HG03469 (cell line): ENCODE measurements around the gene ZNF428.
"Not testable (repeated sequence)": the region's sequence is repeated elsewhere in the genome, so short reads cannot be mapped to it uniquely, and the experiment has no call there.

ENCODE experiments used
- ATAC-seq: cut with Tn5 transposase; IDR thresholded peaks from one replicate; pipeline ENCODE4 v1.9.1; 2021; ENCODE audit warnings: mild to moderate bottlenecking, moderate library complexity, moderate number of reproducible peaks; ENCODE audit not compliant: unreplicated experiment

ZNF428 gene

DNA sequence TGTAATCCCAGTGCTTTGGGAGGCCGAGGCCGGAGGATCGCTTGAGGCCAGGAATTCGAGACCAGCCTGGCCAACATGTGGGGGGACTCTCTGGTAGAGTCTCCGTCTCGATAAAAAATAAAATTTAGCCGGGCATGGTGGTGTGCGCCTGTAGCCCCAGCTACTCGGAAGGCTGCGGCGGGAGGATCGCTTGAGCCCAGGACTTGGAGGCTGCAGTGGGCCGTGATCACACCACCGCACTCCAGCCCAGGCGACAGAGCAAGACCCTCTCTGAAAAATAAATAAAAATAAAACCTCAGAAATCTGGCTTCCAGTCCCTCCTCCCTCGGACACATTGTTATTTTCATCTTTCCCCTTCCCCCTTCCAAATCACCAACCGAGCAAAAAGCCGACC is 23.8 kb downstream of the ZNF428 start:
- no peak for ATAC-seq

DNA sequence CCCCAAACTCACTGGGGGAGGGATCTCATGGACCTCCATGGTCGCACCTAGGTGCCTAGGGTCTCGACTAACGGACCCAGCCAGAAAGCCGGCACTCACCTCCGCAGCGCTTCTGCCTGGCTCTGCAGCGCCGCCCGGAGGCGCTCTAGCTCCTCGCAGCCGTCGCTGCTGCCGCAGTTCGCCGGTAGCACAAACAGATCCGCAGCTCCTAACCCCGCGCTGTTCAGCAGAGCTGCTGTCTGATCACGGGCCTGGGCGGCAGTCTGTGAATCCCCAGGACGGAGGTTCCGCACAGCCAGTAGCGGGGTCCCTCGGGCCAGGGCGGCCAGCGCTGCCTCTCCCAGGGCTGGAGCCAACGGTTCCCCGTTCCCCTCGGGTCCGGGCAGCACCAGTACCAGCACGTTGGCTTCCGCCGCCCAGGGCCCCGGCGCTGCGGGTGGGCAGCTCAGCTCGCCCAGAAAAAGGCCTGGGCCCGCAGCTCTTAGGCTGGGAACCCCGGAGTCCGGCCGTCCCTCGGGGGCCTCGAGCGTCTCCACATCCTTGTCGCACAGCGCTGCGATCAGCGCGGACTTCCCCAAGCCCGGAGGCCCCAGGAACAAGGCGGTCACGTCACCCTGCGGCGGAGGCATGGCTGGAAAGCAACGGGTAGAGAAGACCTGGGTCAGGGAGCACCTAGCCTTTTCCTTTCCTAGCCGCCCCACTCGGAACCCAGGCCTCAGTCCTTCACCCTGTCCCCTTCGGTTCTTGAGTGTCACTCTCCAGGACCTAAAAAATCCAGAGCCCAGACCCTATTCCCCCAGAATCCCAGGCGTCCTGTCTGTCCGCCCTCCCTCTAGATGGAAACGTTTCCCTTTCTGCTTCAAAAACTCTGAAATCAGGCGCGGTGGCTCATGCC is 24.5 kb downstream of the ZNF428 start:
- no peak for ATAC-seq

GRCh38 chr19:43594081-43594697 is 25.2 kb downstream of the ZNF428 start:
- no peak for ATAC-seq

DNA sequence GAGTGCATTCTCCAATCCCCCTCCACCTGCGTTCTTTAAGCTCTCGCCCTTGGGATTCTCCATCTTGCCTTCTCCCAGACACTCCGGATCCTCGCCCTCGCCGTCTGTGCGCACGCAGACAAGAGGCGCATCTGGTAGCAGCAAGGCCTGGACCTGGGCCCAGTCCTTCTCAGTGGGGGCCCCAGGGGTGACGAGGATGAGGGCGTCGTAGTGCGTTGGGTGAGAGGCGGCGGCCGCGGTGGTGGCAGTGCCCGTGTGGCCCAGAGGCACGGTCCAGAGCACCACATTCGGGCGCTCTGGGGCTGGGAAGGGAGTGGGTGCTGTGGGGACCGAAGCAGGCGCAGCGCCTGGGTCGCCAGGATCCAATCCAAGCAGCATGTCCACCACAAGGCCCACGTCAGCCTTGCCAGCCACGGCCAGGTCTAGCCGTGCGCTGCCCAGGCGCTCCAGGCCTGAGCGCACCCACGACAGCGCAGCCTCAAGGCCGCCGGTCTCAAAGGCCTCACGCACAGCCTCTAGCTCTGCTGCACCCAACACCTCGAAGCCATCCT is 26.6 kb downstream of the ZNF428 start:
- no peak for ATAC-seq

GRCh38 chr19:43591904-43592772 is 27.3 kb downstream of the ZNF428 start:
- ATAC-seq: no peak

DNA sequence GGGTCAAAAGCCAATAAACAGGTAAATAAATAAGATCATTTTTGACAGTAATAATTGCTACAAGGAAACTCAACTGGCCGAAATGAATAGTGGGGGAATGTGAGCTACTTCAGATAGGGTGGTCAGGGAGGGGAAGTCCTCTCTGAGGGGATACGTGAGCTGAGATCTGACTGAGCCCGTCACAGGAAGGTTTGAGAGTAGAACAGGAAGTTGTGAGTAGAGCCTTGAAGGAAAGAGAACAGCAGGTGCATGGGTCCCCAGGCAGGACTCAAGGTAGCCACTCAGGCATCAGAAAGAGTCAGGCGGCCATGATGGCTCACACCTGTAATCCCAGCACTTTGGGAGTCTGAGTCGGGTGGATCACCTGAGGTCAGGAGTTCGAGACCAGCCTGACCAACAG is 29.8 kb downstream of the ZNF428 start:
- ATAC-seq: no peak

DNA sequence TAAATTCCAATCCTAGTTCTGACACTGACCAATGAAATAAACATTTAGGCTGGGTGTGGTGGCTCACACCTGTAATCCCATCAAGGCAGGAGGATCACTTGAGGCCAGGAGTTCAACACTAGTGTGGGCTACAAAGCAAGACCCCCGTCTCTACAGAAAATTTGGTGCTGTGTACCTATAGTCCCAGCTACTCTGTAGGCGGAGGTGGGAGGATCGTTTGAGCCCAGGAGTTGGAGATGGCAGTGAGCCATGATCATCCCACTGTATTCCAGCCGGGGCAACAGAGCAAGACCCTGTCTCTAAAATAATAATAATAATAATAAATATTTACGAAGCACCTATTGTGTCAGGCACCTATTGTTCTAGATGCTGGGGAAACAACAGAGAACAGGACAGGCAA is 30.2 kb downstream of the ZNF428 start:
- ATAC-seq: no peak

GRCh38 chr19:43587029-43587428 is 32.4 kb downstream of the ZNF428 start:
- not testable (repeated sequence) for ATAC-seq

DNA sequence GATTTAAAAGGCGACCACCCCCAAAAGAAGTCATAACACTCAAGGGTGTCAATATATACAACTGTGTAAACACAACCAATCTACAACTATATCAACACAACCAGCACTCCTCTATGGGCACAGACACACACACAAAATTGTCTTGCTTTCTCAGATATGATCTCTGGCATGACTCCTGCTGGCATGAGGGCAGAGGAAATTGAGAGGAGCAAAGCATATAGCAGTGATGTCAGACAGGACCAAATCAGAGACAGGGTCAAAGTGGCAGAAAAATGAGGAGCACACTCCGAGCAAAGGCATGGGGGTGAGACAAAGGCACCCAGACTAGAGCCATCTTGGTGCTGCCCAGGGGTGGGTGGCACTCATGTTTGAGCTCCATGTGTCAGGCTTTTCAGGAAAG is 33.1 kb downstream of the ZNF428 start:
- no peak for ATAC-seq

GRCh38 chr19:43584484-43584883 is 34.9 kb downstream of the ZNF428 start:
- no peak for ATAC-seq

GRCh38 chr19:43582495-43582894 is 36.9 kb downstream of the ZNF428 start:
- no peak for ATAC-seq

GRCh38 chr19:43581467-43581866 is 38.0 kb downstream of the ZNF428 start:
- ATAC-seq: no peak

DNA sequence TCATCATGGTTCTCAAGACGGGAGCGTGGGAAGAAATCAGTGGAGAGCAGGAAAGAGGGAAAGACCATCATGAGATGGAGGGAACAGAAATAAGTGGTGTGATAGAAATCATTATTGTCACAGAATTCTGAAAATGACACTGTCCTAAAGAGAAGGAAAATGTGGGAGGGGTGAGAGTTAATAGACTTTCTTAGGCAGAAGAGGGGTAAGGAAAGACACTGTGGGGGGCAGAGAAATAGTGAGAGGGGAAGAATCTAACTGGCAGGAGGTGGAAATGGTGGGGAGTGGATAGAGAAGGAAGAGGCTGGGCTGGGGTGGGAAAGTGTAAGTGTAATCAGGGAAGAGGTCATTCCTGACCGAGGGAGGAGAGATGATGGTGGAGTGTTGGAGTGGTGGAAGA is 40.6 kb downstream of the ZNF428 start:
- ATAC-seq: no peak

- ATAC-seq: no peak
Observed at GRCh38 chr19:43575955-43576878, 43.2 kb downstream of the ZNF428 start.

GRCh38 chr19:43575156-43575950 is 44.1 kb downstream of the ZNF428 start, which contains the start of the genes PINLYP and XRCC1:
TSS of gene PINLYP (plus strand) at chr19:43575801. CDS start at chr19:43577192, 1,391 bp downstream.
TSS of gene XRCC1 (minus strand) at chr19:43575527. CDS start at chr19:43575458, 69 bp downstream.
- ATAC-seq: peak; percentile 89

DNA sequence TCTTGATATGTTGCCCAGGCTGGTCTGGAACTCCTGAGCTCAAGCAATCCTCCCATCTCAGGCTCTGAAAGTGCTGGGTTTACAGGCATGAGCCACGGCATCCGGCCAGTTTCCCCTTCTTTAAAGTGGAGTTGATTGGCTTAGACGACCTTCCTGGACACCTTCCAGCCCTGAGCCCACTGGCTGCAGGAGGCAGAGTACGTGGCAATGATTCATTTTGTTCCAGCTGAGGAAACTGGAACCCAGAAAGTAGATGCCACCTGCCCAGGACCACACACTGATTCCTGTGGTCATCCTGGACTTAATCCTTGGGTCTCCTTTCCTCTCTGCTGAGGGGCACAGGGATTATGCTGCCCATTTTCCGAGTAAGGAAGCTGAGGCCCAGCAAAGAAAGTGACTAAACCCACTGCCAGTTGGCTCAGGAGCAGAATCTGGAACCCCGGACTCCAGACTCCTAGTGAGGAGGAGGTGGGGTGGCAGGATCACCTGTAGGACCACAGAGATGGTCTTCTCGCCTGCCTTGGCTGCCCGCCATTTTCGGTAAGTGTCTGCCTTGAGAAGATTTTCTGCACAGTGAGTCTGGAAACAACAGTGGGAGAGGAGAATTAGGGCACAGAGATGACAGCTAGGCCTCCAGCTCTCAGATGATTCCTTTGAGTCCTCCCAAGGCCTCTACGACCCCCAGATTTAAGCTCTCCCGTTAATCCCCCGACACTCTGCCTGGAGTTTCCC is 44.8 kb downstream of the ZNF428 start:
- ATAC-seq: no peak

DNA sequence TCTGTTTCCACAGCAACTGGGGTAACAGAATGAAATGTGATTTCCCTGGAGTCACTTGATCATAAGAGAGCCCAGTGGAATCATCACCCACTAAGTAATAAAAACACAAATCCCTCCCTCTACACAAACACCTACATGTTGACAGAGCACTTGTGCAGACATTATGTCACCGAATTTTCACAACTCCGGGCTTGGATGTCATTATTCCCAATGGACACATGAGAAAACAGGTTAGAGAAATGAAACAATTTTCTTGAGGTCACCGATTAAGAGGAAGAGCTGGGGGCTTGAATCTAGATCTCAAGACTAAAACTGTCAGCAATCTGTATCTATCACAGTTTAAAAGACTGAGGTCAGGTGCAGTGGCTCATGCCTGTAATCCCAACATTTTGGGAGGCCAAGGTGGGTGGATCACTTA is 47.2 kb downstream of the ZNF428 start:
- ATAC-seq: no peak

- ATAC-seq: no peak
Observed at GRCh38 chr19:43570174-43570791, 49.1 kb downstream of the ZNF428 start.
